Gastrocnemius medialis (tissue), 4 donors: Measurements from ENCODE around the gene TRIM68. TPM values are rescaled to one million over a fixed set of nuclear protein-coding genes. Genes with fewer than 3 reads are reported as not detected.

ENCODE experiments used
- ATAC-seq, 2 donors: fragments of 150-250 bp; one replicate each; pipeline ENCODE4 v1.9.1; 2016
- DNase-seq, 2 donors: peaks; one replicate each; pipeline ENCODE4 v3.0.0-alpha.2; 2019
- H3K27ac ChIP-seq, 4 donors: fragments of 200-600 bp; sonication (generic); 1 replicate in 1 of 4; 2 replicates in 3 of 4; pipeline ENCODE4 v1.5.1; 2016 to 2018; ENCODE audit warnings: mild to moderate bottlenecking in 2 of 4, moderate library complexity in 1 of 4
- H3K27me3 ChIP-seq, 3 donors: fragments of 200-600 bp; sonication (generic) in 2 of 3; 1 replicate in 1 of 3; 2 replicates in 2 of 3; pipeline versions ENCODE4 v1.5.1 to v1.6.0; 2016 to 2019; ENCODE audit warnings: mild to moderate bottlenecking in 1 of 3, moderate library complexity in 1 of 3
- H3K36me3 ChIP-seq, 2 donors: fragments of 200-600 bp; sonication (generic) in 1 of 2; one replicate each; pipeline ENCODE4 v1.5.1; 2017 to 2018
- H3K4me1 ChIP-seq, 2 donors: fragments of 200-600 bp; sonication (generic) in 1 of 2; one replicate each; pipeline ENCODE4 v1.5.1; 2016 to 2017; ENCODE audit warnings: mild to moderate bottlenecking in 2 of 2
- H3K4me3 ChIP-seq, 4 donors: fragments of 200-600 bp; sonication (generic) in 3 of 4; 1 replicate in 1 of 4; 2 replicates in 3 of 4; pipeline ENCODE4 v1.5.1; 2016 to 2019; ENCODE audit warnings: mild to moderate bottlenecking in 2 of 4
- H3K9me3 ChIP-seq, 3 donors: fragments of 200-600 bp; sonication (generic) in 2 of 3; 1 replicate in 1 of 3; 2 replicates in 2 of 3; pipeline ENCODE4 v1.5.1; 2016 to 2019
- POLR2A ChIP-seq, 2 donors: fragments of 450-650 bp; IDR thresholded peaks; one replicate each; pipeline ENCODE4 v1.6.1; 2017; ENCODE audit warnings: antibody characterized with exemption in 2 of 2, mild to moderate bottlenecking in 2 of 2, moderate library complexity in 2 of 2
- in situ Hi-C, 4 donors: fragments of 200-750 bp; cut with MboI; loops; one replicate each; pipeline versions ENCODE4 v1.15.0 to v1.8.0; 2017; ENCODE audit warnings: low sequenced_read_pairs in 4 of 4
- intact Hi-C: fragments of 100-400 bp; cut with DNase I; formaldehyde crosslinking; loops from one replicate; pipeline ENCODE4 v1.15.1; 2023; ENCODE audit warnings: low total_unique reads
- total RNA-seq, 4 donors: library from RNA; depleted of rRNA; stranded (reverse); fragments of >200 nt; gene quantifications; one replicate each; pipeline versions ENCODE4 v1.1.0 to v1.2.3, GENCODE V29; 2016
- TF ChIP-seq, protein P1 (sequence below), 5 experiments: fragments of 450-650 bp in 3 of 5; fragments of 200-600 bp in 2 of 5; sonication (generic) in 2 of 5; IDR thresholded peaks in 4 of 5; conservative IDR thresholded peaks in 1 of 5; 1 replicate in 4 of 5; 2 replicates in 1 of 5; pipeline ENCODE4 v1.5.1; 2016 to 2019; ENCODE audit warnings: antibody characterized with exemption in 5 of 5, mild to moderate bottlenecking in 3 of 5, moderate library complexity in 3 of 5

The TRIM68 gene
- 1 to 10 TPM; 5.8 to 6.3 (median 6.0) TPM for total RNA-seq

GRCh38 chr11:4607781-4608666 is at the start of gene TRIM68:
TRIM68 (minus strand) TSS chr11:4608231; CDS start chr11:4605504, 2,727 bp downstream.
- TF ChIP-seq POLR2A (IDR thresholded peaks at IDR 0.05), result peak; percentile 51 to 67
- TF ChIP-seq, protein P1, sequence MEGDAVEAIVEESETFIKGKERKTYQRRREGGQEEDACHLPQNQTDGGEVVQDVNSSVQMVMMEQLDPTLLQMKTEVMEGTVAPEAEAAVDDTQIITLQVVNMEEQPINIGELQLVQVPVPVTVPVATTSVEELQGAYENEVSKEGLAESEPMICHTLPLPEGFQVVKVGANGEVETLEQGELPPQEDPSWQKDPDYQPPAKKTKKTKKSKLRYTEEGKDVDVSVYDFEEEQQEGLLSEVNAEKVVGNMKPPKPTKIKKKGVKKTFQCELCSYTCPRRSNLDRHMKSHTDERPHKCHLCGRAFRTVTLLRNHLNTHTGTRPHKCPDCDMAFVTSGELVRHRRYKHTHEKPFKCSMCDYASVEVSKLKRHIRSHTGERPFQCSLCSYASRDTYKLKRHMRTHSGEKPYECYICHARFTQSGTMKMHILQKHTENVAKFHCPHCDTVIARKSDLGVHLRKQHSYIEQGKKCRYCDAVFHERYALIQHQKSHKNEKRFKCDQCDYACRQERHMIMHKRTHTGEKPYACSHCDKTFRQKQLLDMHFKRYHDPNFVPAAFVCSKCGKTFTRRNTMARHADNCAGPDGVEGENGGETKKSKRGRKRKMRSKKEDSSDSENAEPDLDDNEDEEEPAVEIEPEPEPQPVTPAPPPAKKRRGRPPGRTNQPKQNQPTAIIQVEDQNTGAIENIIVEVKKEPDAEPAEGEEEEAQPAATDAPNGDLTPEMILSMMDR (IDR thresholded peaks at IDR 0.05 in 4 of 5, conservative IDR thresholded peaks at IDR 0.05 in 1 of 5), result peak in 2 of 5 experiments; percentile 11 to 26
- H3K27ac ChIP-seq, result peak within 1 kb of the TSS; percentile 86 to 88 (median 87)
- in situ Hi-C loops (loop anchor here in 1 of 4 donors (25.0 kb wide), 1 partner anchor 771 kb away; the partner anchor contains the start of gene RHOG), intact Hi-C loops (no loop called here)
- ATAC-seq (peak; percentile 95 to 96), DNase-seq (peak; percentile 93 to 95)
- H3K27me3 ChIP-seq, result no peaks in the 10 kb centered on the region
- no peaks in the 10 kb centered on the region for H3K9me3 ChIP-seq
- H3K4me1 ChIP-seq, result peaks cover 16 to 19% of the 10 kb centered on the region in 2 donors
- peak within 1 kb of the TSS; percentile 64 to 76 (median 72) for H3K4me3 ChIP-seq
- peaks cover 0 to 23% of the 10 kb centered on the region in 2 donors for H3K36me3 ChIP-seq

GRCh38 chr11:4654635-4655369 is 46.8 kb upstream of the TRIM68 start:
- TF ChIP-seq, protein P1 (IDR thresholded peaks at IDR 0.05 in 4 of 5, conservative IDR thresholded peaks at IDR 0.05 in 1 of 5), result no peak
- TF ChIP-seq POLR2A (IDR thresholded peaks at IDR 0.05), result no peak
- ATAC-seq, result no peak

DNA sequence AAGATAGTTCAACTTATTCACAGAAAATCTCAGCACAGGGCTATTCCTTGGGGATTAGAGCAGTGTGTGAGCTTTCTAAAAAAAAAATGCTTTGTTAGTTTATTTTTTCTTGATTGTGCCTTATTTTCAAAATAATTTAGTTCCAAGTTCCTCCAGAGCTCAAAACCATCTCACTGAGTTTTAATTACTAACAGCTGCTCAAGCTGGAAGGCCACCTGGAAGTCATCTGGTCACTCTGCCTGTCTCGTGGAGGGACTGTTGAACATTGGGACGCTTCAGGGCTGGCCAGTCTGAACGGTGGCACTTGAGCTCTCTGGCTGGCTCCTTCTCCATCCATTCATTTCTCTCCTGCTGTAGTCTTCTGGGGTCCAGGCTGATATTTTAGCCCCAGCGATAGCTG is 39.7 kb upstream of the TRIM68 start:
- Histone ChIP-seq H3K4me3 (no peak overlapping the region), H3K36me3 (no peaks in the 10 kb centered on the region), H3K9me3 (no peaks in the 10 kb centered on the region), H3K27ac (peak overlapping the region in 1 of 4 donors; percentile 54), H3K4me1 (peaks cover 15% of the 10 kb centered on the region in 2 donors), H3K27me3 (no peaks in the 10 kb centered on the region)
- DNase-seq (no peak), ATAC-seq (no peak)
- intact Hi-C loops (no loop called here), in situ Hi-C loops (loop anchor here in 2 of 4 donors (25.0 kb wide), 3 partner anchors 340 to 1165 kb away; partner anchors contain the start of genes OR51L1 (in 1 of the 2) and OR52N2 (in 1 of the 2))
- TF ChIP-seq, protein P1 (IDR thresholded peaks at IDR 0.05 in 4 of 5, conservative IDR thresholded peaks at IDR 0.05 in 1 of 5), result no peak
- no peak for TF ChIP-seq POLR2A (IDR thresholded peaks at IDR 0.05)

More at GRCh38 chr11:4654635-4655369, 46.8 kb upstream of the TRIM68 start:
- H3K9me3 ChIP-seq, result no peaks in the 10 kb centered on the region
- in situ Hi-C loops, result no loop called here
- intact Hi-C loops, result no loop called here
- no peak overlapping the region for H3K27ac ChIP-seq
- DNase-seq, result no peak
- H3K36me3 ChIP-seq, result no peaks in the 10 kb centered on the region
- no peaks in the 10 kb centered on the region for H3K27me3 ChIP-seq
- H3K4me1 ChIP-seq, result peaks cover 0 to 4% of the 10 kb centered on the region in 2 donors
- H3K4me3 ChIP-seq, result no peak overlapping the region

- Histone ChIP-seq H3K4me3 (peak overlapping the region in 1 of 4 donors; percentile 44), H3K27me3 (no peaks in the 10 kb centered on the region), H3K36me3 (no peaks in the 10 kb centered on the region), H3K27ac (peak overlapping the region in 3 of 4 donors; percentile 18 to 43 (median 20)), H3K4me1 (peaks cover 15% of the 10 kb centered on the region in 2 donors), H3K9me3 (no peaks in the 10 kb centered on the region)
- no peak for ATAC-seq
- in situ Hi-C loops, result loop anchor here in 2 of 4 donors (25.0 kb wide), 3 partner anchors 341 to 1166 kb away; partner anchors contain the start of genes OR51L1 (in 1 of the 2) and OR52N2 (in 1 of the 2)
- intact Hi-C loops, result no loop called here
- TF ChIP-seq POLR2A (IDR thresholded peaks at IDR 0.05), result no peak
- TF ChIP-seq, protein P1 (IDR thresholded peaks at IDR 0.05 in 4 of 5, conservative IDR thresholded peaks at IDR 0.05 in 1 of 5), result no peak
- DNase-seq, result no peak
Measured at GRCh38 chr11:4645974-4646373, 37.9 kb upstream of the TRIM68 start.
